A673 (cell line): ENCODE results near the gene OVCH2. TPM values are rescaled to one million over a fixed set of nuclear protein-coding genes. Genes with fewer than 3 reads are reported as not detected.

Source experiments
- BruUV-seq: library from RNA; stranded (reverse); fragments of 400-500 nt; replicated peaks from 2 replicates; lab custom pipeline; 2021; lab: Mats Ljungman, UMichigan
- CTCF ChIA-PET: fragments of 300-600 bp; sonication (Branson Sonifier 250); formaldehyde crosslinking; loops from one replicate; lab custom pipeline; 2022; ENCODE audit warnings: antibody characterized with exemption; lab: Charles Lee
- POLR2A ChIA-PET: fragments of 300-600 bp; sonication (Branson Sonifier 250); formaldehyde crosslinking; loops from one replicate; lab custom pipeline; 2022; ENCODE audit warnings: antibody characterized with exemption; ENCODE audit not compliant: low non-redundant PET; lab: Charles Lee
- DNase-seq: peaks from one replicate; pipeline ENCODE4 v3.0.0-alpha.2; 2015; ENCODE audit warnings: low spot score
- H3K27ac ChIP-seq: fragments of 200-600 bp; sonication (generic); 2 replicates; pipeline ENCODE4 v1.5.1; 2016; ENCODE audit warnings: mixed run types, low read depth, mild to moderate bottlenecking, mixed read lengths, antibody characterized with exemption, low read length; ENCODE audit not compliant: poor library complexity, severe bottlenecking
- H3K27me3 ChIP-seq: fragments of 200-600 bp; sonication (generic); replicated peaks from 2 replicates; pipeline ENCODE4 v1.6.1; 2017; ENCODE audit warnings: mixed run types, low read depth, mild to moderate bottlenecking, mixed read lengths, antibody characterized with exemption, low read length; ENCODE audit not compliant: insufficient read depth, poor library complexity
- H3K36me3 ChIP-seq: fragments of 200-600 bp; sonication (generic); 2 replicates; pipeline ENCODE4 v1.6.1; 2016; ENCODE audit warnings: mixed run types, mild to moderate bottlenecking, mixed read lengths, antibody characterized with exemption, low read length; ENCODE audit not compliant: insufficient read depth, poor library complexity, severe bottlenecking
- H3K4me1 ChIP-seq: fragments of 200-600 bp; sonication (generic); 2 replicates; pipeline ENCODE4 v1.6.1; 2017; ENCODE audit warnings: mixed run types, mild to moderate bottlenecking, mixed read lengths, antibody characterized with exemption, low read length; ENCODE audit not compliant: insufficient read depth, poor library complexity, severe bottlenecking
- H3K4me3 ChIP-seq: fragments of 200-600 bp; sonication (generic); 2 replicates; pipeline ENCODE4 v1.5.1; 2016; ENCODE audit warnings: low read depth, mixed run types, mild to moderate bottlenecking, mixed read lengths, low read length; ENCODE audit not compliant: poor library complexity, severe bottlenecking
- H3K9me3 ChIP-seq: fragments of 200-600 bp; sonication (generic); 2 replicates; pipeline ENCODE4 v1.6.1; 2016; ENCODE audit warnings: mixed run types, low read depth, mild to moderate bottlenecking, mixed read lengths, antibody characterized with exemption, low read length; ENCODE audit not compliant: poor library complexity, severe bottlenecking
- EZH2 ChIP-seq: fragments of 200-600 bp; sonication (generic); IDR thresholded peaks from 2 replicates; pipeline ENCODE4 v1.6.1; 2017; ENCODE audit warnings: borderline replicate concordance, low read depth, mild to moderate bottlenecking, mixed read lengths, antibody characterized with exemption, low read length; ENCODE audit not compliant: poor library complexity, severe bottlenecking
- intact Hi-C: fragments of 100-400 bp; cut with micrococcal nuclease; formaldehyde crosslinking; loops from one replicate; pipeline ENCODE4 v1.10.0; 2022; ENCODE audit not compliant: unreplicated experiment
- total RNA-seq: library from RNA; stranded (reverse); gene quantifications from 2 replicates; pipeline ENCODE4 v1.2.3, GENCODE V29; 2021
- TF ChIP-seq, protein P1 (sequence below): fragments of 300-800, 200-600 bp; sonication (generic); conservative IDR thresholded peaks from 2 replicates; pipeline ENCODE4 v1.5.1; 2017; ENCODE audit warnings: low read depth, mild to moderate bottlenecking, antibody characterized with exemption, low read length, moderate library complexity, mixed read lengths

OVCH2 gene
- total RNA-seq, 1 experiment from 2014 or later: not detected

DNA sequence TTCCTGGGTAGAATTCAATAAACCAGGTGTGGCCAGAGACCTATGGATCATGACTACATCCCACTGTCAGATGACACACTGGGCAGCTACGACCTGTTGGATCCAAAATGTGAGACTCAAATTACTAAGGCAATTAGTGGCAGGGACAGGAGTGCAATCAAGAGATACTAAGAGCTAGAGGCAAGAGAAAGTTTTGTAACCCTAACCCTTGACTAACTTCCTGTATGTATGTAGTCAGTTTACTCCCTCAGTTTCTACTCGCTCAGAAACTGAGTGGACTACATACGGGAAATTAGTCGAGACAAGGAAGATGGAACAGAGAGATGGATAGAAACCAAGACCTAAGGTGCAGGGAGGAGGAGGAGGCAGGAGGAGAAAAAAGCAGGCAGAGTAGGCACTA is 35.6 kb downstream of the OVCH2 start:
- Histone ChIP-seq H3K27ac (no peak overlapping the region), H3K4me1 (no peaks in the 10 kb centered on the region), H3K4me3 (no peak overlapping the region), H3K9me3 (no peaks in the 10 kb centered on the region), H3K27me3 (peaks cover 22% of the 10 kb centered on the region), H3K36me3 (no peaks in the 10 kb centered on the region)
- ChIA-PET CTCF (no interaction called here), POLR2A (no interaction called here)
- TF ChIP-seq, protein P1, sequence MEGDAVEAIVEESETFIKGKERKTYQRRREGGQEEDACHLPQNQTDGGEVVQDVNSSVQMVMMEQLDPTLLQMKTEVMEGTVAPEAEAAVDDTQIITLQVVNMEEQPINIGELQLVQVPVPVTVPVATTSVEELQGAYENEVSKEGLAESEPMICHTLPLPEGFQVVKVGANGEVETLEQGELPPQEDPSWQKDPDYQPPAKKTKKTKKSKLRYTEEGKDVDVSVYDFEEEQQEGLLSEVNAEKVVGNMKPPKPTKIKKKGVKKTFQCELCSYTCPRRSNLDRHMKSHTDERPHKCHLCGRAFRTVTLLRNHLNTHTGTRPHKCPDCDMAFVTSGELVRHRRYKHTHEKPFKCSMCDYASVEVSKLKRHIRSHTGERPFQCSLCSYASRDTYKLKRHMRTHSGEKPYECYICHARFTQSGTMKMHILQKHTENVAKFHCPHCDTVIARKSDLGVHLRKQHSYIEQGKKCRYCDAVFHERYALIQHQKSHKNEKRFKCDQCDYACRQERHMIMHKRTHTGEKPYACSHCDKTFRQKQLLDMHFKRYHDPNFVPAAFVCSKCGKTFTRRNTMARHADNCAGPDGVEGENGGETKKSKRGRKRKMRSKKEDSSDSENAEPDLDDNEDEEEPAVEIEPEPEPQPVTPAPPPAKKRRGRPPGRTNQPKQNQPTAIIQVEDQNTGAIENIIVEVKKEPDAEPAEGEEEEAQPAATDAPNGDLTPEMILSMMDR: no peak
- TF ChIP-seq EZH2: no peak
- DNase-seq: no peak
- intact Hi-C loops: loop anchor here (5.0 kb wide), 1 partner anchor 1283 kb away; no protein-coding TSS in a partner anchor
- BruUV-seq: no TSS peak

DNA sequence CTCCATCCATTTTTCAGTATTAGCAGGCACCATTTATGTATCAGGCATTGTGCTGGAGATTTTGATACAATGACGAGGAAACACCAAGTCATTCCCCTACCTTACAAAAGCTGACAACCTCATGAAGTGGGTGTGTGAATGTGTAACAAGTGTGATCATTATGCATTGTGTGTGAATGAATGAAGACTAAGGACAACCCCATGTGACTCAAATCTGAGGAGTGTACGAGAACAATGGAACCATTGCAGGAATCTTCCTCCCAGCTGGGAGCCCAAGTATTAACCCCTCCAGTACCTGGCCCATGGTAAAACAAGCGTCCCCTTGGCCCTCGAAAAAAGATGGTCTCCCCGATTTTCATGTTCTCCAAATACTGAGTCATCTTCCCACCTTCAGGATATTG is 37.4 kb downstream of the OVCH2 start:
- ChIA-PET CTCF (no interaction called here), POLR2A (no interaction called here)
- no TSS peak for BruUV-seq
- H3K4me3 ChIP-seq: no peak overlapping the region
- no peaks in the 10 kb centered on the region for H3K4me1 ChIP-seq
- no peak overlapping the region for H3K27ac ChIP-seq
- intact Hi-C loops: no loop called here
- peaks cover 12% of the 10 kb centered on the region for H3K27me3 ChIP-seq
- TF ChIP-seq, protein P1: no peak
- TF ChIP-seq EZH2: no peak
- H3K36me3 ChIP-seq: no peaks in the 10 kb centered on the region
- DNase-seq: no peak
- H3K9me3 ChIP-seq: no peaks in the 10 kb centered on the region

DNA sequence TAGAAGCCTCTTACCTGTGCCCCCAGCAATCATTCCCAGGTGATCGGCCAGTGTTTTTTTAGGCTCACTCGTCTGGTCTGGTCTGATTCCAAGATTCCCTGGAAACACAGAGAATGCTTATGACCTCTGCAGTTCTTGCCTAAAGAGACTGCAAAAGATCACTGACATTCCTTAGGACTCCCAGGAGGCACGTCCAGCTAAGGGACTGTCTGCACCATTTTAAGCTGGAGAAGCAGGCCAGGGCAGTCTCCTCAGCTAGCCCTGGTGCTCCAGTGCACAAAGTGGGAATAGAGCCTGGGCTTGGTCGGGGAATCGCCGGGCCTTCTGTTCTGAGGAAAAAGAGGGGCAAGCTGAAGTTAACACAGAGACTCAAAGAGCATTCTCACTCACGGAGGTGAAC is 37.8 kb downstream of the OVCH2 start:
- Histone ChIP-seq H3K4me1 (no peaks in the 10 kb centered on the region), H3K27me3 (peaks cover 8% of the 10 kb centered on the region), H3K4me3 (no peak overlapping the region), H3K36me3 (no peaks in the 10 kb centered on the region), H3K9me3 (no peaks in the 10 kb centered on the region), H3K27ac (no peak overlapping the region)
- ChIA-PET CTCF (no interaction called here), POLR2A (no interaction called here)
- no TSS peak for BruUV-seq
- intact Hi-C loops: no loop called here
- TF ChIP-seq, protein P1: no peak
- TF ChIP-seq EZH2: no peak
- no peak for DNase-seq
